ENCODE measurements around the gene RHBDL1.
A peak's percentile ranks its signal among the peaks of the same experiment; 100 is the strongest.

RHBDL1 gene

DNA sequence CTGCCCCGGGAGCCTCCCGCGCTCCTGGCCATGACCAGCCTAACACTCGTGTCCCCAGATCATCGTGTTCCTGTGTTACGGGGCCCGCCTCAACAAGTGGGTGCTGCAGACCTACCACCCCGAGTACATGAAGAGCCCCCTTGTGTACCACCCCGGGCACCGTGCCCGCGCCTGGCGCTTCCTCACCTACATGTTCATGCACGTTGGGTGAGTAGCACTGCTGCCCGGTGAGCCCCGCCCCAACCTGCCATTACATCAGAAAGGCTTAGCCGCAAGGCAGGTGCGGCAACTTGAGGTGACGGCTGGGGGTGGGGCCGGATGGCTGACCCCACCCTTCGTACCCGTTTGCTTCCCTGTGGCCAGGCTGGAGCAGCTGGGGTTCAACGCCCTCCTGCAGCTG lies 1.4 kb downstream of the RHBDL1 start:
- TF ChIP-seq POLR2A (IDR thresholded peaks at IDR 0.05; ENCODE audit: extremely low read depth, insufficient read length): no peak

GRCh38 chr16:677316-678190 lies 2.1 kb downstream of the RHBDL1 start:
- DNase-seq (ENCODE audit: low read depth): no peak
- TF ChIP-seq, protein P1, sequence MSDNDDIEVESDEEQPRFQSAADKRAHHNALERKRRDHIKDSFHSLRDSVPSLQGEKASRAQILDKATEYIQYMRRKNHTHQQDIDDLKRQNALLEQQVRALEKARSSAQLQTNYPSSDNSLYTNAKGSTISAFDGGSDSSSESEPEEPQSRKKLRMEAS (IDR thresholded peaks at IDR 0.05; ENCODE audit: low read depth, low read length): no peak
- TF ChIP-seq CTCF (IDR thresholded peaks at IDR 0.05; ENCODE audit: low read depth, low read length) (no peak), POLR2A (IDR thresholded peaks at IDR 0.05; ENCODE audit: extremely low read depth, insufficient read length) (no peak), MYC (IDR thresholded peaks at IDR 0.05; ENCODE audit: low read depth, low read length) (no peak)
- H3K4me3 ChIP-seq (ENCODE audit: low read depth, low read length): no peak overlapping the region

More for the DNA sequence above, 1.4 kb downstream of the RHBDL1 start:
- no peak overlapping the region for H3K4me3 ChIP-seq (ENCODE audit: low read depth, low read length)
- no peak for DNase-seq (ENCODE audit: low read depth)

GRCh38 chr16:678209-678857 lies 2.9 kb downstream of the RHBDL1 start:
- TF ChIP-seq MYC (IDR thresholded peaks at IDR 0.05; ENCODE audit: low read depth, low read length) (no peak), CTCF (IDR thresholded peaks at IDR 0.05; ENCODE audit: low read depth, low read length) (no peak), POLR2A (IDR thresholded peaks at IDR 0.05; ENCODE audit: extremely low read depth, insufficient read length) (no peak)
- TF ChIP-seq, protein P1 (IDR thresholded peaks at IDR 0.05; ENCODE audit: low read depth, low read length): no peak
- no peak overlapping the region for H3K4me3 ChIP-seq (ENCODE audit: low read depth, low read length)
- no peak for DNase-seq (ENCODE audit: low read depth)

- peak overlapping the region; percentile 34 for H3K4me3 ChIP-seq (ENCODE audit: low read depth, low read length)
- DNase-seq (ENCODE audit: low read depth): peak; percentile 70
- TF ChIP-seq POLR2A (IDR thresholded peaks at IDR 0.05; ENCODE audit: extremely low read depth, insufficient read length): peak; percentile 37
- TF ChIP-seq, protein P1 (IDR thresholded peaks at IDR 0.05; ENCODE audit: low read depth, low read length): peak; percentile 58; the same call in 1 of the 2 replicates
- TF ChIP-seq CTCF (IDR thresholded peaks at IDR 0.05; ENCODE audit: low read depth, low read length): no peak
- peak; percentile 30; the same call in 1 of the 2 replicates for TF ChIP-seq MYC (IDR thresholded peaks at IDR 0.05; ENCODE audit: low read depth, low read length)
Observed at GRCh38 chr16:678858-679813, 3.7 kb downstream of the RHBDL1 start.

DNA sequence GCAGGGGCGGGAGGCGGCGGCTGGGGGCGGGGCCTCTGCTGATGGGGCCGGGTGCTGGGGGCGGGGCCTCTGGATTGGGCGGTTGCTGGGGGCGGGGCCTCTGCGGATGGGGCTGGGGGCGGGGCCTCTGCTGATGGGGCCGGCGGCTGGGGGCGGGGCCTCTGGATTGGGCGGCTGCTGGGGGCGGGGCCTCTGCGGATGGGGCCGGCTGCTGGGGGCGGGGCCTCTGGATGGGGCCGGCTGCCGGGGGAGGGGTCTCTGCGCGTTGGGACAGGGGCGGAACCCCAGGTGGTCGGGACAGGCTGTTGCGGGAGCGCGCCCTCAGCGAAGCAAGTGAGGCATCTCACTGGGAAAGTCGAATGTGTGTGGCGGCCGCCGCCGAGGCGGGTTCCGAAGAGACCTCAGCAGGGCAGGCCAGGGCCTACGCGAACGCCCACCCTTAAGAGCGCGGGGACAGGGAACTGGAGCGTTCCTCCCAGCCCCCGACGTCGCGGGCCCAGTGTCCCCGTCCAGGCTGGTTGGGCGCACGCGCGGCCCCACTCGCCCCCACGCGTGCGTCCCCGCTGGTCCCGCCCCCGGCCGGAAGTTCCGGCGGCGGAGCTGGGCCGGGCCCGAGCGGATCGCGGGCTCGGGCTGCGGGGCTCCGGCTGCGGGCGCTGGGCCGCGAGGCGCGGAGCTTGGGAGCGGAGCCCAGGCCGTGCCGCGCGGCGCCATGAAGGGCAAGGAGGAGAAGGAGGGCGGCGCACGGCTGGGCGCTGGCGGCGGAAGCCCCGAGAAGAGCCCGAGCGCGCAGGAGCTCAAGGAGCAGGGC lies 4.5 kb downstream of the RHBDL1 start, which contains the start of gene STUB1:
Gene STUB1 (plus strand): TSS at position 597 of the 811 bp plus-strand sequence. CDS start 116 bp downstream, at position 713.
- DNase-seq (ENCODE audit: low read depth): peak; percentile 81
- TF ChIP-seq, protein P1 (IDR thresholded peaks at IDR 0.05; ENCODE audit: low read depth, low read length): no peak
- TF ChIP-seq CTCF (IDR thresholded peaks at IDR 0.05; ENCODE audit: low read depth, low read length): no peak
- TF ChIP-seq MYC (IDR thresholded peaks at IDR 0.05; ENCODE audit: low read depth, low read length): peak; percentile 48; the same call in 1 of the 2 replicates
- peak; percentile 53 for TF ChIP-seq POLR2A (IDR thresholded peaks at IDR 0.05; ENCODE audit: extremely low read depth, insufficient read length)
- peak within 1 kb of the TSS; percentile 78 for H3K4me3 ChIP-seq (ENCODE audit: low read depth, low read length)
